Ishikawa (cell line): Measurements from ENCODE around the gene GRIFIN.
A peak's percentile ranks its signal among the peaks of the same experiment; 100 is the strongest.

ENCODE experiments used
- CEBPB ChIP-seq: IDR thresholded peaks from 2 replicates; pipeline ENCODE4 v1.6.1; 2012
- CREB1 ChIP-seq: IDR thresholded peaks from 2 replicates; pipeline ENCODE4 v1.6.1; 2012; ENCODE audit warnings: low read depth
- EGR1 ChIP-seq: IDR thresholded peaks from 2 replicates; pipeline ENCODE4 v1.6.1; 2012
- EP300 ChIP-seq: IDR thresholded peaks from 2 replicates; pipeline ENCODE4 v1.6.1; 2012; ENCODE audit warnings: borderline replicate concordance
- FOXM1 ChIP-seq: IDR thresholded peaks from 2 replicates; pipeline ENCODE4 v1.6.1; 2012; ENCODE audit warnings: low read depth, borderline replicate concordance
- MAX ChIP-seq: IDR thresholded peaks from 2 replicates; pipeline ENCODE4 v1.6.1; 2012
- NFIC ChIP-seq: IDR thresholded peaks from 2 replicates; pipeline ENCODE4 v1.6.1; 2012
- RAD21 ChIP-seq: IDR thresholded peaks from 2 replicates; pipeline ENCODE4 v1.6.1; 2012; ENCODE audit warnings: low read depth
- REST ChIP-seq: IDR thresholded peaks from 2 replicates; pipeline ENCODE4 v1.6.1; 2012; ENCODE audit warnings: low read depth, mild to moderate bottlenecking
- TAF1 ChIP-seq: IDR thresholded peaks from 2 replicates; pipeline ENCODE4 v1.6.1; 2012; ENCODE audit warnings: low read depth, mild to moderate bottlenecking
- TCF12 ChIP-seq: IDR thresholded peaks from 2 replicates; pipeline ENCODE4 v1.6.1; 2012; ENCODE audit warnings: low read depth
- TEAD4 ChIP-seq: IDR thresholded peaks from 2 replicates; pipeline ENCODE4 v1.6.1; 2012
- YY1 ChIP-seq: IDR thresholded peaks from 2 replicates; pipeline ENCODE4 v1.6.1; 2012; ENCODE audit warnings: low read depth
- ZBTB7A ChIP-seq: IDR thresholded peaks from 2 replicates; pipeline ENCODE4 v1.6.1; 2012; ENCODE audit warnings: low read depth
- TF ChIP-seq, protein P1 (sequence below): IDR thresholded peaks from 2 replicates; pipeline ENCODE4 v1.6.1; 2012

Gene GRIFIN

GRCh38 chr7:2471022-2471329, 5.2 kb downstream of the GRIFIN start:
- TF ChIP-seq MAX (no peak), NFIC (0 out of 2 replicates have a peak, but pooled peaks have one; percentile 7)

DNA sequence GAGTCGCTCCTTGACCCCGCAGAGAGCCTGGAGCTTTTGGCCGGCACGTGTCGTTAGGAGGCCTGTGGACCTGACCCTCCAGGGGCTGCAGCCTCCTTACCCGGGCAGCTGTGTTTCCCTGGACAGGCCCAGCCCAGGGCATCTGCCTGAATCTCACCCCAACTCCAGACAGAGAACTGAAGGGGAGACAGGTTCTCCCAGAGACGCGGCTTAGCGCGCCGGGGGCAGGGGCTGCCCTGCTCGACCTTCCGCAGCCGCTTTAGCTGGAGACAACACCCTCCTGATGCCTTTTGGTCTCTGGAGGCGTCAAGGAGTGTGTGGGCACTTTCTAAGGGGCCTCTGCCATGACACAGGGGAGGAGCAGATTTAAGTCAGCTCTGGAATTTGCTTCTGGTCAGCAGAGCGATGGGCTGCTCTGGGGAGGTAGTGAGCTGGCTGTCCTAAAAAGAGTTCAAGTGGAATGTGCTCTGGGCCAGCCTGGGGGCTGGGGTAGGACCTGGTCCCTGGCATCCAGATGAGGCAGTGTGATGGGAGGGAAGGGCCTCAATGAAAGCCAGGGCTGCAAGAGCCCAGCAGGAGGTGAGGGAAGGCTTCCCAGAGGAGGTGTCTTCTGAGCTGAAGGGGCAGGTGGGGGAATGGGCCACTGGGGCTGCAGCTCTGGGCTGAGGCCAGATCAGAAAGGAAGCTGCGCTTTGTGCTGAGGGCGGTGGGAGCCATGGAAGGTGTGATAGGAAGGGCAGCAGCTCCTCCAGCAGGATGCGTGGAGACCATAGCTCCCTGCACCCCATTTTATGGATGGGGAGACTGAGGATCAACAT, 5.8 kb downstream of the GRIFIN start:
- TF ChIP-seq TAF1: no peak
- TF ChIP-seq TCF12: no peak
- no peak for TF ChIP-seq MAX

DNA sequence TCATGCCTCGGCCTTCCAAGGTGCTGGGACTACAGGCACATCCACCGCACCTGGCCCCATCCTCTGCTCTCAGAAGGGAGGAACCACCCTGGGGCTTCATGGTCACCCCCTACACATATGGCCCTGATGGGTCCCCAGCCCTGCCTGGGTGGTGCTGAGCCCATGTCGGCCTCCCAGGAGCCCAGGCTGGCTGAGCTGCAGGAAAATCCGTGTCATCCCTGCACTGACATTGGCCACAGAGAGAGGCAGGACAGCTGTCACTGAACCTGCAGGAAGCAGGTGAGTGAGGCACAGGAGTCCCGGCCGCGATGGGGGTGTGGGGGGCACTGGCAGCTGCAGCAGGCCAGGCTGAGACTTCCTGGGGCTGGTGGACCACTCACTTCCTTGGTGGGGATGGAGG, 8.0 kb downstream of the GRIFIN start:
- TF ChIP-seq YY1 (no peak), FOXM1 (no peak), MAX (no peak), EP300 (no peak), EGR1 (no peak), CREB1 (no peak), CEBPB (no peak), TCF12 (no peak), REST (no peak), ZBTB7A (no peak), TAF1 (no peak), TEAD4 (no peak), NFIC (no peak), RAD21 (no peak)
- TF ChIP-seq, protein P1, sequence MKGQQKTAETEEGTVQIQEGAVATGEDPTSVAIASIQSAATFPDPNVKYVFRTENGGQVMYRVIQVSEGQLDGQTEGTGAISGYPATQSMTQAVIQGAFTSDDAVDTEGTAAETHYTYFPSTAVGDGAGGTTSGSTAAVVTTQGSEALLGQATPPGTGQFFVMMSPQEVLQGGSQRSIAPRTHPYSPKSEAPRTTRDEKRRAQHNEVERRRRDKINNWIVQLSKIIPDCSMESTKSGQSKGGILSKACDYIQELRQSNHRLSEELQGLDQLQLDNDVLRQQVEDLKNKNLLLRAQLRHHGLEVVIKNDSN: no peak

- TF ChIP-seq FOXM1: no peak
- no peak for TF ChIP-seq NFIC
- no peak for TF ChIP-seq CREB1
- no peak for TF ChIP-seq ZBTB7A
- TF ChIP-seq MAX: no peak
- no peak for TF ChIP-seq TEAD4
- TF ChIP-seq RAD21: no peak
- TF ChIP-seq REST: no peak
- no peak for TF ChIP-seq TAF1
- no peak for TF ChIP-seq YY1
- TF ChIP-seq TCF12: no peak
- no peak for TF ChIP-seq EP300
- no peak for TF ChIP-seq EGR1
- TF ChIP-seq CEBPB: no peak
- TF ChIP-seq, protein P1: no peak
Observed at GRCh38 chr7:2466675-2467074, 9.5 kb downstream of the GRIFIN start.

DNA sequence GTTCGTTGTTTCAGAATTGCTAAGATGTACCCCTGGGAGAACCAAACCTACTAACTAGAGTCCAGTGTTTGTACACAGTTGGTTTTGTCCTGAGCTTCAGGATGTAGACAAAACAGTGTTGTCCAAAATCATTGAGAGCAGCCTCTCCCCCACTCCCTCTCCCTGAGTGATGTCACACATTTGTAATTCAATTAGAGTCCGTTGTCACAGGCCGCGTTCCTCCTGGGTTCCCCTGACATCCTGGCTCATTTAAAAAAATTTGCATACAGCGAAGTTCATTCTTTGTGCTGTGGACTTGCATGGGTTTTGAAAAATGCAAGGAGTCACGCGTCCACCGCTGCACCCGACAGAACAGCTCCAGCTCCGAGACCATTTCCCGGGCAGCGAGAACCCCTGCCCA, 10.3 kb downstream of the GRIFIN start:
- TF ChIP-seq RAD21 (no peak), TEAD4 (no peak), MAX (no peak), ZBTB7A (no peak), TCF12 (no peak), CEBPB (no peak), REST (no peak), CREB1 (no peak), YY1 (no peak), EGR1 (no peak), TAF1 (no peak), EP300 (no peak), NFIC (no peak), FOXM1 (no peak)
- TF ChIP-seq, protein P1: no peak
